HFF-Myc (cell line): Measurements from ENCODE around the gene PLGLB2.
"Not testable (repeated sequence)": the region's sequence is repeated elsewhere in the genome, so short reads cannot be mapped to it uniquely, and the experiment has no call there.

ENCODE experiments used
- DNase-seq: peaks from one replicate; pipeline ENCODE4 v3.0.0-alpha.2; 2011; ENCODE audit warnings: low read depth; ENCODE audit errors: extremely low read depth
- H3K4me3 ChIP-seq: replicated peaks from 2 replicates; pipeline ENCODE4 v1.5.1; 2011; ENCODE audit warnings: low read depth, mild to moderate bottlenecking, control low read depth, low read length

Gene PLGLB2

GRCh38 chr2:87747791-87748190 is at the start of gene PLGLB2:
TSS of gene PLGLB2 (plus strand) at chr2:87748087. CDS start at chr2:87748154, 67 bp downstream.
- DNase-seq, H3K4me3 ChIP-seq: not testable (repeated sequence)

DNA sequence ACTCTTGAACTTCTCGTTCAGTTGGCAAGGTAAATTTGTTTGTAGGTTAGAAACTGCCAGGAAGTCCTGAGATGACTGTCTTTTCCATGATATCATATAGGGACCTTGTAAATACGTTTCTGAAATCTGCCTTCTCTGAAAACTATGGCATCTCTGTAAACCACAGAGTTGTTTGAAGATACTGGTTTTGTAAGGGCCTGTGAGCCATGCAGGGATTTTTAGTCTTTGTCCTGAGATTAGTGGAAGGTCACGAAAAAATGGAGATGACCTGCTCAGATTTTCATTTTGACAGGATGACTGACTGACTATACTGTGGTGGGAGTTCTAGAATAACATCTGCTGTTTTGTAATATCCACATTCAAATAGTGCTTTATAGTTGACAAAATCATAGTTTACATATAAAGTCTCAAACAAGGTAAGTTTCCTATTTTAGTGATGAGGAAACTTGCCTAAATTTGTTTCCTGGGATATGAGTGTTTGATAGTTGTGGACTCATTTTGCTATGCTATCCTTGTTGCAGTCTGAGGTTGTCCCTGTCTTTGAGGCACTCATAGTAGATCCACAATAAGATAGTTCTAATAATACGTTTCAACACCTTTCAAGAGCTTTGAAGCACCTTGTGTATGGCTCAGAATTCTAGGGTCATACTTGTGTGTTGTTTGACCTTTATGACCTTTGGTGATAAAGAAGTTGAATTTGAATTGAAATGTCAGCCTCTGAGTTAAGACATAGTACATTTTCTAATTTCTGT is 43.1 kb upstream of the PLGLB2 start:
- not testable (repeated sequence) for DNase-seq, H3K4me3 ChIP-seq

GRCh38 chr2:87708368-87708767 is 39.5 kb upstream of the PLGLB2 start:
- not testable (repeated sequence) for H3K4me3 ChIP-seq, DNase-seq

GRCh38 chr2:87727940-87728599 is 19.8 kb upstream of the PLGLB2 start:
- not testable (repeated sequence) for H3K4me3 ChIP-seq, DNase-seq

- not testable (repeated sequence) for DNase-seq
Observed at GRCh38 chr2:87740928-87741327, 7.0 kb upstream of the PLGLB2 start.

GRCh38 chr2:87742393-87743108 is 5.3 kb upstream of the PLGLB2 start:
- DNase-seq, H3K4me3 ChIP-seq: not testable (repeated sequence)

More at GRCh38 chr2:87740928-87741327, 7.0 kb upstream of the PLGLB2 start:
- H3K4me3 ChIP-seq: not testable (repeated sequence)

DNA sequence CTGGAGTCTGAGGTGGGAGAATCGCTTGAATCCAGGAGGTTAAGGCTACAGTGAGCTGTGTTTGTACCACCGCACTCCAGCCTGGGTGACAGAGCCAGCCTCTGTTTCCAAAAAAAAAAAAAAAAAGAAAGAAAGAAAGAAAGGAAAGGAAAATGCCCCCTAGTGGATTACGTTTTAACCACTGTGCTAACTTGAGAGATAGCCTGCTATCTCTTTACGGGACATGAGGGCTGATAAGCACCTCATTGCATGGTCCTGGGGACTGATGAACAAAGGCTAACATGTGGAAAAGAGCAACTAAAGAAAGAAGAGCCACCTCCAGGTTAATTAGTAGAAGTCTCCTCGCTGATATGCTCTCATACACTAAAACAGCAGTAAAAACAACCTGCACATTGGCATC is 4.2 kb upstream of the PLGLB2 start:
- DNase-seq, H3K4me3 ChIP-seq: not testable (repeated sequence)

DNA sequence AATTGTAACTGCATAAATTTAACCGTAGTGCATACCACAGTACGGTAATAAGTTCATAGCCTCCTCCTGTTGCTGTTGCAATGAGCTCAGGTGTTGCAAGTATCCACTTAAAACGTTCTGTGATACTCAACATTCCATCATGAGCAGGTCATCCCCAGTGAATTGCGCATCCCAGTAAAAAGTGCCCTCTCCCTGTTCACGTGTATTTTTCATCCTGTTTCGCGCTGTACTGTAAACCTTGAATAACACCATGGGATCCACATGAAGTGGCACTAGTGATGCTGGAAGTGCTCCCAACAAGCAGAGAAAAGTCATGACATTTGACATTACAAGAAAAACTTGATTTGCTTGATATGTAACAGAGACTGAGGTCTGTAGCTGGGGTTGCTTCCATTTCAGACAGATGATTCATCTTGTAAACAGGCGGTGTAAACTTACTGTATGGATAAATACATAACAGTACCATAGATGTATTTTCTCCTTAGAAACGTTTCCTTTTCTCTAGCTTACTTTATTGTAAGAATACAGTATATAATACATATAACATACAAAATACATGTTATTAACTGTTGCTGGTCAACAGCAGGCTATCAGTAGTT is 2.4 kb upstream of the PLGLB2 start:
- not testable (repeated sequence) for H3K4me3 ChIP-seq, DNase-seq

GRCh38 chr2:87748524-87748923 is 637 bp downstream of the PLGLB2 start:
- not testable (repeated sequence) for DNase-seq

DNA sequence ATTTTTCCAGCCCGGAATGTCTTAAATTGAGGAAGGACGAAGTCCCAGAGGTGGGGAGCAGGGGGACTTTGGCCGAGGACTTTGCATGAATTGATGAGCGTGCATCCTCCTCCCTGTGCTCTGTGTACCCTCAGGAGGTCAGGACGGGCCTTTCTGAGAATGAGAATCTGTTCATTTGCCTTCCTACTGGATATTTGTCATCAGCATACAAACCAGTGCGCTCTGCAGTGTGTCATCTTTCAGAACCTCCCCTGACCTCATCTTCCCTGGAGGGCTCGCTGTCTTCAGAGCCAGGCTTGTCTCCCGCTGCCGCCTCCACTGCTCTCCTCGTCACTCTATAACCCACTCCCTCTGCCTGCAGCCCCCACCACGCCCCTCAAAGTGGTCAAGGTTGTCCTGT is 2.7 kb downstream of the PLGLB2 start:
- DNase-seq, H3K4me3 ChIP-seq: not testable (repeated sequence)

More at GRCh38 chr2:87748524-87748923, 637 bp downstream of the PLGLB2 start:
- not testable (repeated sequence) for H3K4me3 ChIP-seq

GRCh38 chr2:87754759-87755158 is 6.9 kb downstream of the PLGLB2 start:
- not testable (repeated sequence) for H3K4me3 ChIP-seq, DNase-seq
